ENCODE data around the gene USH2A. TPM values are rescaled to one million over a fixed set of nuclear protein-coding genes. Genes with fewer than 3 reads are reported as not detected.

Gene USH2A
- total and polyA plus RNA-seq, 11 donors = 0.03 to 4.7 (median 1.7) TPM

DNA sequence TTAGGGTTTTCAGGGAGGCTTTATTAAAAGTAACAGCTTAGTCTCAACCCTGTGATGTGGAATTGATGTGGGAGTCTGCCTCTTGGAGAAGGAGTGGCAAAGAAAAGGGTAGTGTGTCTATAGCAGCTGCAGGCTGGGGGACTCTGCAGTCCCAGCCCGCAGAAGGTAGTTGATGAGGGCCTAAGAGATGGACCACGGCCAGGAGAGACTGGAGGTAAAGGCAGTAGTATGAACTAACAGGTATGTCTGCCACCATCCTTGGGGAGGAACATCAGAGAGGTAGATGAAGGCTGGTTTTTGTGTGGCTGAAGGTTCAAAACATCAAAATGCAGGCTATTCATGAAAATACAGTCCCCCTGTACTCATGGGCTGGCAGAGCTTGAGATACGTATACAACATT, 744.0 kb downstream of the USH2A start:
- intact Hi-C loops (cut with DNase I) = no loop called here
- ATAC-seq (no peak), DNase-seq (no peak)
- Histone ChIP-seq H3K27ac (no peak overlapping the region), H3K9me3 (no peaks in the 10 kb centered on the region), H3K4me3 (no peak overlapping the region), H3K36me3 (no peaks in the 10 kb centered on the region), H3K4me1 (no peaks in the 10 kb centered on the region), H3K27me3 (no peaks in the 10 kb centered on the region)
- TF ChIP-seq POLR2A (IDR thresholded peaks at IDR 0.05) = no peak
- TF ChIP-seq, protein P1, sequence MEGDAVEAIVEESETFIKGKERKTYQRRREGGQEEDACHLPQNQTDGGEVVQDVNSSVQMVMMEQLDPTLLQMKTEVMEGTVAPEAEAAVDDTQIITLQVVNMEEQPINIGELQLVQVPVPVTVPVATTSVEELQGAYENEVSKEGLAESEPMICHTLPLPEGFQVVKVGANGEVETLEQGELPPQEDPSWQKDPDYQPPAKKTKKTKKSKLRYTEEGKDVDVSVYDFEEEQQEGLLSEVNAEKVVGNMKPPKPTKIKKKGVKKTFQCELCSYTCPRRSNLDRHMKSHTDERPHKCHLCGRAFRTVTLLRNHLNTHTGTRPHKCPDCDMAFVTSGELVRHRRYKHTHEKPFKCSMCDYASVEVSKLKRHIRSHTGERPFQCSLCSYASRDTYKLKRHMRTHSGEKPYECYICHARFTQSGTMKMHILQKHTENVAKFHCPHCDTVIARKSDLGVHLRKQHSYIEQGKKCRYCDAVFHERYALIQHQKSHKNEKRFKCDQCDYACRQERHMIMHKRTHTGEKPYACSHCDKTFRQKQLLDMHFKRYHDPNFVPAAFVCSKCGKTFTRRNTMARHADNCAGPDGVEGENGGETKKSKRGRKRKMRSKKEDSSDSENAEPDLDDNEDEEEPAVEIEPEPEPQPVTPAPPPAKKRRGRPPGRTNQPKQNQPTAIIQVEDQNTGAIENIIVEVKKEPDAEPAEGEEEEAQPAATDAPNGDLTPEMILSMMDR (IDR thresholded peaks at IDR 0.05) = no peak
- WGBS, 4 donors = 82 to 87% (median 85%) methylated on average over 3 of the region's 3 CpGs

DNA sequence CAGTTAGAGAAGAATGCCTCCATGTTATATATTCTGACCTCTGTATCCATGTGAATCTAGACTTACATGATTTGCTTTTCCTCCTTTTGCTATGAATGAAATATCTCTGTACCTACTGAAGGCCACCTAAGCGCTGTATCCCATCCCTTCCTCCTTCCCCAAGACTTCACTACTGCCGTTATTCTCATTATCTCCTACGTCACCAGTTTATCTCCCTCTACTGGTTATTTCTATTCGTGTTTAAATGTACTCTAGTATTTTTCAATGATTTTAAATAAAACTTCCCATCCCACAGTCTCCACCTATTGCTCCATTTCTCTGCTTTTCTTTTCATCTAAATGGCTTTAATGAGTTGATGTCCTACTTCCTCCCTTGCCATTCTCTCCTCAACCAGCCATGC, 746.1 kb downstream of the USH2A start:
- 66 to 75% (median 73%) methylated on average over 4 of the region's 4 CpGs for WGBS, 4 donors
- ATAC-seq = no peak

DNA sequence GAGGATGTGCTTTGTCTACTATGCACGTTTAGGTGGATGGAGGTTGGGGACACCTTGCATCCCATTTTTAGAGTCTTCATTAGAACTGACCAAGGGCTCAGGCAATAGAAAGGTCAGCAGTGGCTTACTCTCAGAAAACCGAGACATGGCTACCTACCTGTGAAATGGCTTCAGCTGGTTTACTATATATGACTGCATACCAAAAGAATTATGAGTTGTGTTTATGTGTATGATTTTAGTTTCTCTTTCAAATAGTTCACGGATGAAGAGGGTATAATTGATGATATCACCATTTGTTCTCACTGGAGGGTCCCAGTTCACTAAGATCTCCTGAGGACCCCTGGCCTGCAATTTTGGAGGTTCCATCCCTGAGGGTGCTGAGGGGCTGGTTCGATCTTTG, 749.3 kb downstream of the USH2A start:
- DNase-seq = no peak
- Histone ChIP-seq H3K27ac (no peak overlapping the region), H3K4me1 (no peaks in the 10 kb centered on the region), H3K36me3 (no peaks in the 10 kb centered on the region), H3K27me3 (no peaks in the 10 kb centered on the region), H3K9me3 (no peaks in the 10 kb centered on the region), H3K4me3 (no peak overlapping the region)
- intact Hi-C loops (cut with DNase I) = no loop called here
- no peak for ATAC-seq
- TF ChIP-seq, protein P1 (IDR thresholded peaks at IDR 0.05) = no peak
- no peak for TF ChIP-seq POLR2A (IDR thresholded peaks at IDR 0.05)
- WGBS, 4 donors = 78 to 87% (median 85%) methylated on average over 4 of the region's 4 CpGs

More for the DNA sequence above, 746.1 kb downstream of the USH2A start:
- DNase-seq = no peak
- intact Hi-C loops (cut with DNase I) = no loop called here
- H3K27ac ChIP-seq = no peak overlapping the region
- H3K36me3 ChIP-seq = no peaks in the 10 kb centered on the region
- H3K4me1 ChIP-seq = no peaks in the 10 kb centered on the region
- TF ChIP-seq POLR2A (IDR thresholded peaks at IDR 0.05) = no peak
- TF ChIP-seq, protein P1 (IDR thresholded peaks at IDR 0.05) = no peak
- no peaks in the 10 kb centered on the region for H3K9me3 ChIP-seq
- H3K27me3 ChIP-seq = no peaks in the 10 kb centered on the region
- H3K4me3 ChIP-seq = no peak overlapping the region

DNA sequence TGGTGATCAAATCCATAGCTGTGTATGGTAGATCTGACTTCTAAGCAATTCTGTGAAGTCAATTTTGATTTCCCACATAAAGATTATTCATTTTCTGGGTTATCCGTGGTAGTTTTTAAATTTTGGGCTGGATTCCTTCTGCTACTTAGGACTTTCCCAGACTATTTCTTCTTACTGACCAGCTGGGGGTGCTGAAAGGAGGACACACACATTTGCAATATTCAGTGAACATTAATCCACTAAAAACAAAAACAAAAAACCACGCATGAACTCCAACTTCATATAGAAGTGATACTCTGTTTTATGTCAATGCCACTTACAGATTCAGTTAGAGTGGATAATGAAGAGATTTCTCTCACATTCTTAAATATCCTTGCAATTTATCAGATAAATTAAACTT, 750.8 kb downstream of the USH2A start:
- Histone ChIP-seq H3K9me3 (no peaks in the 10 kb centered on the region), H3K4me1 (no peaks in the 10 kb centered on the region), H3K27me3 (no peaks in the 10 kb centered on the region), H3K27ac (no peak overlapping the region), H3K4me3 (no peak overlapping the region), H3K36me3 (no peaks in the 10 kb centered on the region)
- intact Hi-C loops (cut with DNase I) = no loop called here
- 66 to 82% (median 70%) methylated on average over 2 of the region's 2 CpGs for WGBS, 4 donors
- TF ChIP-seq, protein P1 (IDR thresholded peaks at IDR 0.05) = no peak
- no peak for ATAC-seq
- no peak for DNase-seq
